Panc1 (cell line): ENCODE measurements around the gene TMC5. TPM values are rescaled to one million over a fixed set of nuclear protein-coding genes. Genes with fewer than 3 reads are reported as not detected.

Source experiments
- ATAC-seq: fragments of 200-7000 bp; cut with Tn5 transposase; 2 replicates; pipeline ENCODE4 v1.9.1; 2020; ENCODE audit warnings: mild to moderate bottlenecking, moderate library complexity
- BruUV-seq: library from RNA; stranded (reverse); fragments of 400-500 nt; replicated peaks from 2 replicates; lab custom pipeline; 2021; lab: Mats Ljungman, UMichigan
- CTCF ChIA-PET: fragments of 300-600 bp; sonication (Branson Sonifier 250); formaldehyde crosslinking; loops from one replicate; lab custom pipeline; 2022; ENCODE audit warnings: antibody characterized with exemption; lab: Charles Lee
- POLR2A ChIA-PET: fragments of 300-600 bp; sonication (Branson Sonifier 250); formaldehyde crosslinking; loops from one replicate; lab custom pipeline; 2022; ENCODE audit warnings: antibody characterized with exemption; lab: Charles Lee
- DNase-seq: peaks from one replicate; pipeline ENCODE4 v3.0.0-alpha.2; 2010; ENCODE audit warnings: low read depth, low spot score
- H3K27ac ChIP-seq: 2 replicates; pipeline ENCODE4 v1.5.1; 2011; ENCODE audit warnings: mild to moderate bottlenecking, low read length, inconsistent platforms
- H3K27me3 ChIP-seq: fragments of 200-500 bp; sonication (Bioruptor generic); 2 replicates; pipeline ENCODE4 v1.6.0; 2014; ENCODE audit warnings: low read length, inconsistent platforms; ENCODE audit not compliant: control insufficient read depth, insufficient read depth
- H3K36me3 ChIP-seq: fragments of 200-500 bp; sonication (Bioruptor generic); 2 replicates; pipeline ENCODE4 v1.5.1; 2014; ENCODE audit warnings: inconsistent platforms, mild to moderate bottlenecking, low read length, moderate library complexity; ENCODE audit not compliant: control insufficient read depth, insufficient read depth
- H3K4me1 ChIP-seq: 2 replicates; pipeline ENCODE4 v1.5.1; 2011; ENCODE audit warnings: inconsistent platforms, mild to moderate bottlenecking, low read length, moderate library complexity; ENCODE audit not compliant: control insufficient read depth, insufficient read depth
- H3K4me3 ChIP-seq, 2 experiments: 2 replicates each; pipeline ENCODE4 v1.5.1; 2011 to 2012; ENCODE audit warnings: low read depth in 2 of 2, low read length in 2 of 2, mild to moderate bottlenecking in 2 of 2, inconsistent platforms in 1 of 2, moderate library complexity in 1 of 2
- H3K9me3 ChIP-seq: fragments of 200-500 bp; sonication (Bioruptor generic); 2 replicates; pipeline ENCODE4 v1.5.1; 2014; ENCODE audit warnings: low read depth, mild to moderate bottlenecking, inconsistent platforms, low read length, moderate library complexity; ENCODE audit not compliant: control insufficient read depth, insufficient read depth
- CTCF ChIP-seq: fragments of 450-650 bp; IDR thresholded peaks from 2 replicates; pipeline ENCODE4 v1.5.1; 2017; ENCODE audit warnings: mild to moderate bottlenecking
- POLR2AphosphoS5 ChIP-seq: IDR thresholded peaks from 2 replicates; pipeline ENCODE4 v1.6.1; 2012; ENCODE audit warnings: mild to moderate bottlenecking, low read depth, low read length, moderate library complexity
- REST ChIP-seq, 2 experiments: IDR thresholded peaks; 2 replicates each; pipeline ENCODE4 v1.6.1; 2011 to 2012; ENCODE audit warnings: low read depth in 2 of 2, control low read depth in 1 of 2, low read length in 1 of 2, mild to moderate bottlenecking in 1 of 2, moderate library complexity in 1 of 2; ENCODE audit not compliant: insufficient read depth in 1 of 2
- SIN3A ChIP-seq: IDR thresholded peaks from 2 replicates; pipeline ENCODE4 v1.6.1; 2012; ENCODE audit warnings: low read depth, mild to moderate bottlenecking, low read length, moderate library complexity, borderline replicate concordance; ENCODE audit not compliant: insufficient read depth
- TCF7L2 ChIP-seq: IDR thresholded peaks from 2 replicates; pipeline ENCODE4 v1.6.1; 2011; ENCODE audit warnings: mild to moderate bottlenecking, low read depth, low read length, inconsistent platforms
- in situ Hi-C: cut with HindIII; loops from 2 replicates; pipeline ENCODE4 v1.10.0; 2016; ENCODE audit warnings: low sequenced_read_pairs, low pct_unique_long_range_greater_than_20kb
- intact Hi-C: fragments of 100-400 bp; cut with micrococcal nuclease; formaldehyde crosslinking; loops from one replicate; pipeline ENCODE4 v1.10.0; 2022; ENCODE audit not compliant: unreplicated experiment
- total RNA-seq: library from RNA; stranded (reverse); gene quantifications from one replicate; pipeline ENCODE4 v1.2.1, GENCODE V29; 2021; ENCODE audit not compliant: unreplicated experiment

TMC5 gene
- total RNA-seq, 1 experiment from 2014 or later = 1.4 TPM

GRCh38 chr16:19439483-19439882 is 21.8 kb downstream of the TMC5 start:
- in situ Hi-C loops = no loop called here
- no peaks in the 10 kb centered on the region for H3K4me1 ChIP-seq
- intact Hi-C loops = no loop called here
- no peaks in the 10 kb centered on the region for H3K9me3 ChIP-seq
- H3K27ac ChIP-seq = no peak overlapping the region
- BruUV-seq = no TSS peak
- TF ChIP-seq CTCF = no peak
- H3K27me3 ChIP-seq = no peaks in the 10 kb centered on the region
- no peaks in the 10 kb centered on the region for H3K36me3 ChIP-seq
- ChIA-PET CTCF (no interaction called here), POLR2A (no interaction called here)
- DNase-seq (no peak), ATAC-seq (no peak)
- H3K4me3 ChIP-seq = no peak overlapping the region

GRCh38 chr16:19443659-19444058 is 26.0 kb downstream of the TMC5 start:
- DNase-seq (no peak), ATAC-seq (no peak)
- intact Hi-C loops = no loop called here
- H3K9me3 ChIP-seq = peaks cover 5% of the 10 kb centered on the region; the same call in 1 of the 2 replicates
- no peak overlapping the region for H3K4me3 ChIP-seq
- ChIA-PET POLR2A (no interaction called here), CTCF (no interaction called here)
- H3K36me3 ChIP-seq = no peaks in the 10 kb centered on the region
- TF ChIP-seq REST (IDR thresholded peaks at IDR 0.05; ENCODE audit: insufficient read depth in 1 of 2, low read depth in 2 of 2, low read length in 1 of 2) = no peak
- no peak for TF ChIP-seq TCF7L2
- TF ChIP-seq SIN3A = no peak
- TF ChIP-seq POLR2AphosphoS5 = no peak
- TF ChIP-seq CTCF = no peak
- in situ Hi-C loops = no loop called here
- no peaks in the 10 kb centered on the region for H3K27me3 ChIP-seq
- BruUV-seq = no TSS peak
- H3K27ac ChIP-seq = no peak overlapping the region
- no peaks in the 10 kb centered on the region for H3K4me1 ChIP-seq
